Motor neuron (in vitro differentiated cells): ENCODE measurements around the gene PPP1R12C. TPM values are rescaled to one million over a fixed set of nuclear protein-coding genes. Genes with fewer than 3 reads are reported as not detected.
A peak's percentile ranks its signal among the peaks of the same experiment; 100 is the strongest.
"Not testable (repeated sequence)": the region's sequence is repeated elsewhere in the genome, so short reads cannot be mapped to it uniquely, and the experiment has no call there.

ENCODE experiments used
- ATAC-seq, 8 experiments: fragments of 200-7000 bp; cut with Tn5 transposase; replicated peaks in 6 of 8; 2 replicates each; pipeline ENCODE4 v1.8.0; 2021; ENCODE audit warnings: mild to moderate bottlenecking in 8 of 8, moderate library complexity in 8 of 8
- H3K27ac ChIP-seq, 2 donors: fragments of 250-450 bp; sonication (Bioruptor Pico); 2 replicates each; pipeline ENCODE4 v1.9.0; 2021; ENCODE audit warnings: antibody characterized with exemption in 2 of 2, mild to moderate bottlenecking in 2 of 2, moderate library complexity in 1 of 2
- H3K4me1 ChIP-seq, 2 donors: fragments of 250-450 bp; sonication (Bioruptor Pico); replicated peaks in 1 of 2; 2 replicates each; pipeline ENCODE4 v1.6.1; 2021; ENCODE audit warnings: antibody characterized with exemption in 2 of 2, mild to moderate bottlenecking in 2 of 2, moderate library complexity in 1 of 2
- H3K4me3 ChIP-seq, 5 donors: fragments of 250-450 bp; sonication (Bioruptor Pico); 2 replicates each; pipeline ENCODE4 v1.9.0; 2021; ENCODE audit warnings: antibody characterized with exemption in 5 of 5, mild to moderate bottlenecking in 5 of 5, moderate library complexity in 4 of 5
- WGBS, 10 experiments: fragments of 450-650 bp; shearing (Covaris generic); methylation state at CpG; one replicate each; pipeline ENCODE4 v1.0.0; 2022; 5-methylcytosine and 5-hydroxymethylcytosine counted together
- in situ Hi-C, 9 experiments: fragments of 400-800 bp; cut with MboI; loops; one replicate each; pipeline ENCODE4 v1.15.0; 2021; ENCODE audit warnings: low sequenced_read_pairs in 9 of 9, low pct_unique_long_range_greater_than_20kb in 2 of 9; ENCODE audit not compliant: unreplicated experiment in 9 of 9
- total RNA-seq, 8 experiments: library from RNA; unstranded; fragments of 300-600 nt; gene quantifications; 2 replicates each; pipeline versions ENCODE4 v1.2.3 to v1.2.4, GENCODE V29; 2022

Gene PPP1R12C
- total RNA-seq, 8 experiments from 2014 or later, result 16.6 to 66.3 (median 36.7) TPM

GRCh38 chr19:55156202-55157063, 39.0 kb upstream of the PPP1R12C start:
- Histone ChIP-seq H3K4me3 (peak overlapping the region; percentile 27 to 44 (median 33)), H3K27ac (peak overlapping the region in 1 of 2 donors; percentile 1), H3K4me1 (peaks cover 0 to 9% of the 10 kb centered on the region in 2 donors)
- in situ Hi-C loops, result no loop called here
- WGBS, 10 experiments, result 6 to 30% (median 8%) methylated on average over 5 to 10 of the region's 52 CpGs; no CpG with 5 or more reads in 7 of the 10 experiments
- ATAC-seq, result peak; percentile 4 to 83 (median 58)

- peak overlapping the region in 1 of 2 donors; percentile 1 for H3K27ac ChIP-seq
- H3K4me1 ChIP-seq, ATAC-seq, in situ Hi-C loops: not testable (repeated sequence)
- WGBS, 10 experiments, result 7 to 40% methylated on average over 1 to 2 of the region's 5 CpGs; no CpG with 5 or more reads in 8 of the 10 experiments
- H3K4me3 ChIP-seq, result peak overlapping the region; percentile 27 to 44 (median 33)
These were observed 38.3 kb upstream of the PPP1R12C start for GRCh38 chr19:55155784-55156183.

- H3K4me1 ChIP-seq, result peaks cover 0 to 3% of the 10 kb centered on the region in 2 donors
- WGBS, 10 experiments, result 52 to 100% (median 71%) methylated on average over 1 to 11 of the region's 12 CpGs; no CpG with 5 or more reads in 1 of the 10 experiments
- ATAC-seq, result no peak
- H3K27ac ChIP-seq, result no peak overlapping the region
- in situ Hi-C loops, result no loop called here
- no peak overlapping the region for H3K4me3 ChIP-seq
These were observed 36.3 kb upstream of the PPP1R12C start for GRCh38 chr19:55153652-55154264.

GRCh38 chr19:55152017-55152416, 34.6 kb upstream of the PPP1R12C start:
- in situ Hi-C loops, result no loop called here
- no peak overlapping the region for H3K4me3 ChIP-seq

GRCh38 chr19:55149078-55150003, 31.9 kb upstream of the PPP1R12C start, which contains the start of gene TNNT1:
Gene TNNT1 (minus strand): TSS chr19:55149206. CDS start chr19:55147157, 2,049 bp downstream.
- H3K4me3 ChIP-seq, result no peak within 1 kb of the TSS
- peaks cover 3 to 8% of the 10 kb centered on the region in 2 donors for H3K4me1 ChIP-seq
- H3K27ac ChIP-seq, result no peak within 1 kb of the TSS
- in situ Hi-C loops, result loop anchor here in 6 of 9 experiments (25.0 kb wide), 4 partner anchors 263 to 488 kb away; partner anchors contain the start of genes UBE2S (in 5 of the 6), CCDC106 (in 3 of the 6), ZNF580 (in 3 of the 6) and ZNF581 (in 3 of the 6)
- peak; percentile 7 to 71 (median 44) for ATAC-seq
- WGBS, 10 experiments, result 11 to 60% (median 28%) methylated on average over 1 to 3 of the region's 18 CpGs; no CpG with 5 or more reads in 5 of the 10 experiments

More at GRCh38 chr19:55152017-55152416, 34.6 kb upstream of the PPP1R12C start:
- Histone ChIP-seq H3K27ac (no peak overlapping the region), H3K4me1 (peaks cover 0 to 5% of the 10 kb centered on the region in 2 donors)
- no peak for ATAC-seq

- in situ Hi-C loops, result loop anchor here in 6 of 9 experiments (25.0 kb wide), 4 partner anchors 265 to 490 kb away; partner anchors contain the start of genes UBE2S (in 5 of the 6), CCDC106 (in 3 of the 6), ZNF580 (in 3 of the 6) and ZNF581 (in 3 of the 6)
- ATAC-seq, result peak in 2 of 8 experiments; percentile 1
- WGBS, 10 experiments, result 0% methylated on average over 1 of the region's 9 CpGs; no CpG with 5 or more reads in 9 of the 10 experiments
- no peak overlapping the region for H3K4me3 ChIP-seq
- H3K4me1 ChIP-seq, result peaks cover 3 to 8% of the 10 kb centered on the region in 2 donors
- H3K27ac ChIP-seq, result no peak overlapping the region
These were observed 30.3 kb upstream of the PPP1R12C start for GRCh38 chr19:55147545-55148251.

GRCh38 chr19:55146705-55147273, 29.4 kb upstream of the PPP1R12C start:
- WGBS, 10 experiments, result no CpG with 5 or more reads among the region's 27 CpGs
- in situ Hi-C loops, result loop anchor here in 6 of 9 experiments (25.0 kb wide), 4 partner anchors 266 to 491 kb away; partner anchors contain the start of genes UBE2S (in 5 of the 6), CCDC106 (in 3 of the 6), ZNF580 (in 3 of the 6) and ZNF581 (in 3 of the 6)
- ATAC-seq, result peak; percentile 34 to 92 (median 83)
- Histone ChIP-seq H3K4me3 (peak overlapping the region in 3 of 5 donors; percentile 5 to 23 (median 20)), H3K27ac (no peak overlapping the region), H3K4me1 (peaks cover 3 to 8% of the 10 kb centered on the region in 2 donors)

GRCh38 chr19:55146078-55146704, 28.8 kb upstream of the PPP1R12C start:
- in situ Hi-C loops, result loop anchor here in 6 of 9 experiments (25.0 kb wide), 4 partner anchors 266 to 491 kb away; partner anchors contain the start of genes UBE2S (in 5 of the 6), CCDC106 (in 3 of the 6), ZNF580 (in 3 of the 6) and ZNF581 (in 3 of the 6)
- WGBS, 10 experiments, result 0 to 24% methylated on average over 2 to 3 of the region's 41 CpGs; no CpG with 5 or more reads in 8 of the 10 experiments
- ATAC-seq, result peak in 5 of 8 experiments; percentile 3 to 40 (median 35)
- Histone ChIP-seq H3K4me3 (peak overlapping the region in 3 of 5 donors; percentile 5 to 23 (median 20)), H3K27ac (no peak overlapping the region), H3K4me1 (peaks cover 3 to 8% of the 10 kb centered on the region in 2 donors)

GRCh38 chr19:55145232-55145631, 27.8 kb upstream of the PPP1R12C start:
- Histone ChIP-seq H3K27ac (no peak overlapping the region), H3K4me1 (peaks cover 3 to 8% of the 10 kb centered on the region in 2 donors), H3K4me3 (no peak overlapping the region)
- WGBS, 10 experiments, result 60% methylated on average over 1 of the region's 3 CpGs; no CpG with 5 or more reads in 9 of the 10 experiments
- no peak for ATAC-seq
- in situ Hi-C loops, result loop anchor here in 6 of 9 experiments (25.0 kb wide), 4 partner anchors 267 to 492 kb away; partner anchors contain the start of genes UBE2S (in 5 of the 6), CCDC106 (in 3 of the 6), ZNF580 (in 3 of the 6) and ZNF581 (in 3 of the 6)

- whole genome bisulfite sequencing, 10 experiments, result 0 to 33% (median 14%) methylated on average over 1 to 15 of the region's 21 CpGs; no CpG with 5 or more reads in 5 of the 10 experiments
- Histone ChIP-seq H3K27ac (no peak overlapping the region), H3K4me3 (peak overlapping the region in 1 of 5 donors; percentile 22), H3K4me1 (no peaks in the 10 kb centered on the region)
- in situ Hi-C loops, result loop anchor here in 6 of 9 experiments (25.0 kb wide), 4 partner anchors 271 to 496 kb away; partner anchors contain the start of genes UBE2S (in 5 of the 6), CCDC106 (in 3 of the 6), ZNF580 (in 3 of the 6) and ZNF581 (in 3 of the 6)
- no peak for ATAC-seq
These were observed 24.3 kb upstream of the PPP1R12C start for GRCh38 chr19:55141696-55142095.
